Stimulated activated CD8-positive, alpha-beta memory T cell treated with anti-CD3 and anti-CD28 coated beads, Interleukin-12 subunit alpha, Interleukin-12 subunit beta, amount 100 ng/mL, for 1 hour (primary cell): ENCODE measurements around the gene SLC1A7.
"Not testable (repeated sequence)": the region's sequence is repeated elsewhere in the genome, so short reads cannot be mapped to it uniquely, and the experiment has no call there.

Source experiments
- DNase-seq: peaks from one replicate; pipeline ENCODE4 v3.0.0-alpha.2; 2020; ENCODE audit warnings: low read depth

SLC1A7 gene

DNA sequence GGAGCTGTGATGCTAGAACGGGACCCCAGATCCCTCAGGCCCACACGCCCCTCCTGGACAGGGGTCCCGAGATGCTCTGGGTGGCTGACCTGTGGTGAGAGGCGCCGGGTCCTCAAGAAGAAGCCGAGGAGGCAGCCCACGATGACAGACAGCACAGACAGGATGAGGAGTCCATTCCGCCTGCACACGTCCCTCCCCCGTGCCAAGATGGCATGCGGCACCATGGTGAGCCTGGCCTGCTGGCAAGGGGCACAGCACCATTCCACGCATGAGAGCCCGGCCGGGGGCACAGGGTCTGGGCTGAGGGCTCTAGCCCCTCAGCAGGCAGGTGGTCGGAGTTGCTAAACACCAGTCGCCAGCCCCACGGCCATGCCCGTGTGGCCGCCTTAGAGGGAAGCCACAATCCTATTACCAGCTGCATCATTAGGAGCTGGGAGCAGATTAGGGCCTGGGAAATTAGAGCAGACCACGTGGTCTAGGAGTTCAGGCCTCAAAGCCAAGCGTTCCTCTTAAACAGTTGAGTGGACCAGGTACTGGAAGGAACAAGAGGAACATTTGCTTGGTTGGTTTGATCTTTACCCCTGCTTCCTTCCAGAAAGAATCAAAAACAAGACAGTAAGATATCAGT, at the start of gene SLC1A7:
Gene SLC1A7, minus strand, starts transcription at position 413 of the 628 bp plus-strand sequence. Its CDS starts 189 bp downstream, at position 224.
- DNase-seq, result no peak

- DNase-seq, result no peak
Observed at GRCh38 chr1:53190210-53190611, 47.8 kb upstream of the SLC1A7 start.

DNA sequence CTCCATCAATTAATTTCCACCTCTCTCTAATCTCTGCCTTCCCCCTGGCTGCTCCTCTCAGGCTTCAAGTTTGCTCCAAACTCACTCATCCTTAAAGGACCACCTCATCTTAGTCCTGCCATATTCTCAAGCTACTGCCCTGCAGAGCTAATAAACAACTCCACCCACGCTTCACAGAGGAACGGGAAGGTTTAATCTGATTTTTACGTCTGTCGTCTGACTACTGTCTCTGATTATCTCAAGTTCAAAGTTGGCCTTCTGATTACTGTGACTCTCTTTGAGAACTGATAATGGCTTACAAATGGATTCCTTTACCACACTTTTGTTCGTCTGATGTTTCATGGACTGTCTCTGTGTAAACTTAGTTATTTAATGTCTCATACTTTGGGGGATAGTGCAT, 46.6 kb upstream of the SLC1A7 start:
- no peak for DNase-seq

GRCh38 chr1:53188099-53188498, 45.7 kb upstream of the SLC1A7 start:
- DNase-seq, result no peak

- DNase-seq, result no peak
Observed at GRCh38 chr1:53187401-53187800, 45.0 kb upstream of the SLC1A7 start.

GRCh38 chr1:53186533-53186932, 44.1 kb upstream of the SLC1A7 start:
- DNase-seq, result no peak

GRCh38 chr1:53185955-53186297, 43.5 kb upstream of the SLC1A7 start:
- DNase-seq, result not testable (repeated sequence)

GRCh38 chr1:53183095-53183990, 40.9 kb upstream of the SLC1A7 start:
- DNase-seq, result no peak

DNA sequence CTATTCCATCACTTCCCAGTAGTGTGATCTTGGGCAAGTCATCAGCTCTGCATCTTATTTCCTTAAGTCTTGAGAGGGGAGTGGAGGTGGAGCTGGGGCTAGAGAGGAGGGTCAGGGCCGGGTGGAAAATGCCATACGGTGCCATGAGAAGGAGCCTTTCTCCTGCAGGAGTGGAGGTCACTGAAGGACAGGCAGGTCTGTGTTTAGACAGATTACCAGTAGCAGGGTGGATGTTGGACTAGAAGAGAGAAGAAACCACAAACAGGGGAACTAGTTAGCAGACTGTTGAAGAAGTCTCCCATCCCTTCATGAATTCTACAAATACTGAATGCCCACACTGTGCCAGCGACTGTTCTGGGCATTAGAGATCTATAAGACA, 40.3 kb upstream of the SLC1A7 start:
- no peak for DNase-seq

DNA sequence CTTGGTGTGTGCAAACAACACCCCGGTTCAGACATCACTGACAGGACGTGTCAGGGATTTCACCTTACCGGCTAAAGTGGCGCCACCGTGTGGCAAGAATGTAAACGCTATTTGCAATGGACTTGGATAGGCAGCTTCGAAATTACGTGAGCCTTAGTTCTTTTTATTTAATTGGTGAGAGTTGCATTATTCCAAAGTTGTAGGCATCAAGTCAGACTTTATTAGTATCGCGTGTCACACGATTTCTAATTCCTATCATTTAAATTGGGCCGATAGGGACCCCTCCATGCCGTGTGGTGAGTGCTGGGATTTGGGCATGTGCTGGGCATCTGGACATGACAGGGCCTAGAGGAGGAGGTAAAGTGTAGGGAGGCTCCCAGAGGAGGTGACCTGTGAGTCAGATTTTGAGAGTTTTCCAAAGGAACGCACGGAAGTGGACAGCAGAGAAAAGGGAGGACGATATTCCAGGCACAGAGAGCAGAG, 39.7 kb upstream of the SLC1A7 start:
- peak; percentile 74 for DNase-seq

GRCh38 chr1:53180951-53181350, 38.5 kb upstream of the SLC1A7 start:
- DNase-seq, result no peak

- DNase-seq, result no peak
Observed at GRCh38 chr1:53180226-53180625, 37.8 kb upstream of the SLC1A7 start.

DNA sequence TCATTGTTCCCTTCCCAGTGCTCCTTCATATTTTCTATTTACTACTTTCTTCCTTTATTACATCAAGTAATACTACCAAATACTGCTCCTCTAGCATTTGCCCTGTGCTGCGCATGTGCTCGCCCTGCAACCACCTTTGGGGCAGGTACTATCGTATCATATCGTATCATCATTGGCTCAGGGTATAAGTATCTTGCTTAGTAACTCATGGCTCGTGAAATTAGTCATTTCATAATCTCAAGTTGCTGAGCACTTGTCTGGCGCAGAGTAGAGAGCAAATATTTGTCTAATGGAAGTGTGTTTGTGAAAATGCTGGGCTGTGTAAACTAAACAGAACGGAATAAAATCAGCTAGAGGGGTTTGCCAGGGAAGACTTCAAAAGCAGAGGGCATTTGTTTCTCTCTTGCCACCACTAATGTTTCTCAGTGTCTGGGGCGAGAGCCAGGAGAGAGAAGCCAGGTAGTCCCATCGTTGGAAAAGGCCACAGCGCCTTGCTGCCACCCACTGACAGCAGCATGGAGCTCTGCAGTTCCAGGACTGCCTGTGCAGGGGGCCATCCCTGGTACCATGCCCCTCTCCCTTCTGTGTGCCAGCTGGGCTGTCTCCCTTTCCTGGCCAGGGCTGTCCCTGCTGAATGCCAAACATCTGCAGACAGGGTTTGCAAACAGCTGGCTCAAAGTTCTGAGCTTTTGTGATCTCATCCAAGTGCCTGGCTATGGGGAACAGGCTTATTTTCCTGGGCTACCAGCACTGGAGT, 34.2 kb upstream of the SLC1A7 start:
- DNase-seq, result no peak

GRCh38 chr1:53174971-53175913, 32.8 kb upstream of the SLC1A7 start:
- DNase-seq, result no peak

GRCh38 chr1:53172426-53173128, 30.1 kb upstream of the SLC1A7 start:
- no peak for DNase-seq

- no peak for DNase-seq
Observed at GRCh38 chr1:53166912-53167311, 24.5 kb upstream of the SLC1A7 start.

- no peak for DNase-seq
Observed at GRCh38 chr1:53166366-53166765, 23.9 kb upstream of the SLC1A7 start.

GRCh38 chr1:53165408-53165961, 23.0 kb upstream of the SLC1A7 start:
- no peak for DNase-seq

DNA sequence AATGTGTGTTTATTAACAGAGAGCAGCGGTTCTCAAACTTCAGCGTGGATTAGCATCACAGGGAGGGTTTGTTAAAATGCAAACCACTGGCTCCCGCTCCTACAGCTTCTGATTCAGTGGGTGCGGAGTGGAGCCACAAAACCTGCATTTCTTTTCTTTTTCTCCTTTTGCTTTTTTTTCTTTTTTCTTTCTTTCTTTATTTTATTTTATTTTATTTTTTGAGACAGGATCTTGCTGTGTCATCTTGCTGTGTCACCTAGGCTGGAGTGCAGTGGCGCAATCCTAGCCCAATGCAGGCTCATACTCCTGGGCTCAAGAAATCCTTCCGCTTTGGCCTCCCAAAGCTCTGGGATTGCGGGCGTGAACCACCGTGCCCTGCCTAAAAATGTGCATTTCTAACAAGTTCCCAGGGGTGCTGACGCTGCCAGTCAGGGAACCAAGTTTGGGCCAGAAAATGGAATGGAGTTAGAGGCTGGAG, 20.9 kb upstream of the SLC1A7 start:
- no peak for DNase-seq

DNA sequence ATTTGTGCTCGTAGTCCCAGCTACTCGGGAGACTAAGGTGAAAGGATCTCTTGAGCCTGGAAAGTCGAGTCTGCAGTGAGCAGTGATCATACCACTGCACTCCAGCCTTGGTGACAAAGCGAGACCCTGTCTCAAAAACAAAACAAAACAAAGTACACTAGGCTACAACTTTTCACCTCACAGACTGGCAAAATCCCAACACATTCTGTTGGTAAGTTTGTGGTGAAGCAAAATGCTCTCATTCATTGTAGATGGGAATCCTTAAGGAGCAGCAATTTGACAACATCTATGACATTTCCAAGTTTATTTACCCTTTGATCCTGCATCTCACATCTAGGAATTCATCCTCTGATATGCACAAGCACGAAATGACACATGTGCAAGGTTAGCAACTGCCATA, 20.2 kb upstream of the SLC1A7 start:
- DNase-seq, result no peak
